Measurements from ENCODE around the gene IGLL1. TPM values are rescaled to one million over a fixed set of nuclear protein-coding genes. Genes with fewer than 3 reads are reported as not detected.
"Not testable (repeated sequence)": the region's sequence is repeated elsewhere in the genome, so short reads cannot be mapped to it uniquely, and the experiment has no call there.

The IGLL1 gene
- polyA plus RNA-seq, 1 donor (not counting 4 experiments of a cell fraction or from before 2014, with no cell fraction given): not detected

DNA sequence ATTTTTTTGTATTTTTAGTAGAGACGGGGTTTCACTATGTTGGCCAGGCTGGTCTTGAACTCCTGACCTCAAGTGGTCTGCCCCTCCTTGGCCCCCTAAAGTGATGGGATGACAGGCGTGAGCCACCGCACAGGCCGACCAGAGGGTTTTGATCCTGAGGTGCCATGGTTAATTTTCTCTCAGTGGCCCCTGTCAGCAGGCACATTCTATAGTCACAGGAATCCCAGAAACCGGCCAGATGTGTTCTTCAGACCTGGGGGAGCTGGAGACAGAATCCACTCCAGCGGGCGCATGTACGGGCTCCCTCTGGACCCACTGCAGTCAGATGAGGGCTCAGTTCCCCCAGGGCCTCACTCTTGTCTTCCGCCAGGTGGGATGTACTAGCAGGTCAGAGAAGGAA is 17.0 kb downstream of the IGLL1 start:
- H3K4me2 ChIP-seq (ENCODE audit: control insufficient read depth, extremely low read depth, insufficient read depth, low read depth, low read length): no peak overlapping the region
- FAIRE-seq (no peak), DNase-seq (ENCODE audit: low read depth, low spot score) (no peak)
- no peaks in the 10 kb centered on the region for H3K9me3 ChIP-seq (ENCODE audit: control insufficient read depth, low read depth, low read length)
- H3K36me3 ChIP-seq (ENCODE audit: control insufficient read depth in 2 of 2, extremely low read depth in 1 of 2, insufficient read depth in 2 of 2, low read length in 2 of 2): no peaks in the 10 kb centered on the region
- H3K4me1 ChIP-seq (ENCODE audit: control insufficient read depth, extremely low read depth, insufficient read depth, low read length): no peaks in the 10 kb centered on the region
- no peak overlapping the region for H2AFZ ChIP-seq (ENCODE audit: control insufficient read depth, low read length)
- no peak overlapping the region for H3K27ac ChIP-seq (ENCODE audit: control insufficient read depth, insufficient read depth, low read length)
- dilution Hi-C loops (cut with MboI; ENCODE audit: extremely low pct_ligation_motif_present, low sequenced_read_pairs): no loop called here
- no peaks in the 10 kb centered on the region for H3K9me1 ChIP-seq (ENCODE audit: control insufficient read depth, extremely low read depth, insufficient read depth, low read length)
- H3K4me3 ChIP-seq (ENCODE audit: control insufficient read depth in 2 of 3, extremely low read depth in 1 of 3, insufficient read depth in 2 of 3, low read depth in 1 of 3, low read length in 3 of 3): no peak overlapping the region
- no peak overlapping the region for H3K9ac ChIP-seq (ENCODE audit: control insufficient read depth, extremely low read depth, insufficient read depth, low read length)
- H4K20me1 ChIP-seq (ENCODE audit: control insufficient read depth, extremely low read depth, insufficient read depth, low read length): no peaks in the 10 kb centered on the region
- TF ChIP-seq, protein P1, sequence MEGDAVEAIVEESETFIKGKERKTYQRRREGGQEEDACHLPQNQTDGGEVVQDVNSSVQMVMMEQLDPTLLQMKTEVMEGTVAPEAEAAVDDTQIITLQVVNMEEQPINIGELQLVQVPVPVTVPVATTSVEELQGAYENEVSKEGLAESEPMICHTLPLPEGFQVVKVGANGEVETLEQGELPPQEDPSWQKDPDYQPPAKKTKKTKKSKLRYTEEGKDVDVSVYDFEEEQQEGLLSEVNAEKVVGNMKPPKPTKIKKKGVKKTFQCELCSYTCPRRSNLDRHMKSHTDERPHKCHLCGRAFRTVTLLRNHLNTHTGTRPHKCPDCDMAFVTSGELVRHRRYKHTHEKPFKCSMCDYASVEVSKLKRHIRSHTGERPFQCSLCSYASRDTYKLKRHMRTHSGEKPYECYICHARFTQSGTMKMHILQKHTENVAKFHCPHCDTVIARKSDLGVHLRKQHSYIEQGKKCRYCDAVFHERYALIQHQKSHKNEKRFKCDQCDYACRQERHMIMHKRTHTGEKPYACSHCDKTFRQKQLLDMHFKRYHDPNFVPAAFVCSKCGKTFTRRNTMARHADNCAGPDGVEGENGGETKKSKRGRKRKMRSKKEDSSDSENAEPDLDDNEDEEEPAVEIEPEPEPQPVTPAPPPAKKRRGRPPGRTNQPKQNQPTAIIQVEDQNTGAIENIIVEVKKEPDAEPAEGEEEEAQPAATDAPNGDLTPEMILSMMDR (optimal IDR thresholded peaks at IDR 0.05 in 1 of 3, IDR thresholded peaks at IDR 0.05 in 1 of 3, conservative IDR thresholded peaks at IDR 0.05 in 1 of 3; ENCODE audit: extremely low read depth in 1 of 3, insufficient read depth in 2 of 3, low read length in 3 of 3): no peak
- no peak for TF ChIP-seq EZH2 (IDR thresholded peaks at IDR 0.05; ENCODE audit: low read length)
- no peaks in the 10 kb centered on the region for H3K79me2 ChIP-seq (ENCODE audit: control insufficient read depth, insufficient read depth, low read length)
- H3K27me3 ChIP-seq (ENCODE audit: control insufficient read depth, extremely low read depth, insufficient read depth, low read length): peaks cover 34% of the 10 kb centered on the region

DNA sequence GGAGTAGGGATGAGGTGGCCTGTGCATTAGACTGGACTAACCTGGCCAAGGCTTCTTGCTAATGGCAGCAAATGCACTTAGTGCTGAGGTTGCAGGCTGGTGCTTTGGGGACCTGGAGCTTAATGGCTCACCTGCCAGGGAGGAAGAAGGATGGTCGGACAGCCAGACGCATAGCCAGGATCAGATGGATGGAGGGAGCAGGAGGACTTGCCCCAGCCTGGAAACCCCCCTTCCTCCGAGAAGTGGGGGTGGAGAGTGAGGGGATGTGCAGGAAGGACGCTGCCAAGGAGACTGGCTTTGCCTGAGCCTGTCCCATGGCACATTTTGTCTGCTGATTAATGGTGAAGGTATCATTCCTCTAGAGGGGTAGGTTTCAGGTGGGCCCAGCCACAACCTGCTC is 17.9 kb downstream of the IGLL1 start:
- Histone ChIP-seq H3K4me3 (ENCODE audit: control insufficient read depth in 2 of 3, extremely low read depth in 1 of 3, insufficient read depth in 2 of 3, low read depth in 1 of 3, low read length in 3 of 3) (no peak overlapping the region), H3K9me3 (ENCODE audit: control insufficient read depth, low read depth, low read length) (no peaks in the 10 kb centered on the region), H3K4me1 (ENCODE audit: control insufficient read depth, extremely low read depth, insufficient read depth, low read length) (no peaks in the 10 kb centered on the region), H3K79me2 (ENCODE audit: control insufficient read depth, insufficient read depth, low read length) (no peaks in the 10 kb centered on the region), H2AFZ (ENCODE audit: control insufficient read depth, low read length) (no peak overlapping the region), H3K27ac (ENCODE audit: control insufficient read depth, insufficient read depth, low read length) (no peak overlapping the region), H3K9me1 (ENCODE audit: control insufficient read depth, extremely low read depth, insufficient read depth, low read length) (no peaks in the 10 kb centered on the region), H3K36me3 (ENCODE audit: control insufficient read depth in 2 of 2, extremely low read depth in 1 of 2, insufficient read depth in 2 of 2, low read length in 2 of 2) (no peaks in the 10 kb centered on the region), H3K9ac (ENCODE audit: control insufficient read depth, extremely low read depth, insufficient read depth, low read length) (no peak overlapping the region), H3K4me2 (ENCODE audit: control insufficient read depth, extremely low read depth, insufficient read depth, low read depth, low read length) (no peak overlapping the region), H3K27me3 (ENCODE audit: control insufficient read depth, extremely low read depth, insufficient read depth, low read length) (peaks cover 26% of the 10 kb centered on the region), H4K20me1 (ENCODE audit: control insufficient read depth, extremely low read depth, insufficient read depth, low read length) (no peaks in the 10 kb centered on the region)
- FAIRE-seq (no peak), DNase-seq (ENCODE audit: low read depth, low spot score) (no peak)
- dilution Hi-C loops (cut with MboI; ENCODE audit: extremely low pct_ligation_motif_present, low sequenced_read_pairs): no loop called here
- TF ChIP-seq, protein P1 (optimal IDR thresholded peaks at IDR 0.05 in 1 of 3, IDR thresholded peaks at IDR 0.05 in 1 of 3, conservative IDR thresholded peaks at IDR 0.05 in 1 of 3; ENCODE audit: extremely low read depth in 1 of 3, insufficient read depth in 2 of 3, low read length in 3 of 3): no peak
- no peak for TF ChIP-seq EZH2 (IDR thresholded peaks at IDR 0.05; ENCODE audit: low read length)

DNA sequence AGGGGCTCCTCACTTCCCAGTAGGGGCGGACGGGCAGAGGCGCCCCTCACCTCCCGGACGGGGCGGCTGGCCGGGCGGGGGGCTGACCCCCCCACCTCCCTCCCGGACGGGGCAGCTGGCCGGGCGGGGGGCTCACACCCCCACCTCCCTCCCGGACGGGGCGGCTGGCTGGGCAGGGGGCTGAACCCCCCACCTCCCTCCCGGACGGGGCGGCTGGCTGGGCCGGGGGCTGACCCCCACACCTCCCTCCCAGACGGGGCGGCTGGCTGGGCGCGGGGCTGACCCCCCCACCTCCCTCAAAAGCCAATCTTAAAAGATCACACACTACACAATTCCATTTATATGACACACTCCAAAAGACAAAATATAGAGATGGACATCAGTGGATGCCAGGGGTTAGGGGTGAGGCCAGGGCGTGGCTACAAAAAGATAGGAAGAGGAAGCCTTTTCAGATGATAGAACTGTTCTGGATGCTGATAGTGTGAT is 19.0 kb downstream of the IGLL1 start:
- H2AFZ ChIP-seq (ENCODE audit: control insufficient read depth, low read length); H3K4me2 ChIP-seq (ENCODE audit: control insufficient read depth, extremely low read depth, insufficient read depth, low read depth, low read length); H3K27ac ChIP-seq (ENCODE audit: control insufficient read depth, insufficient read depth, low read length); H3K9ac ChIP-seq (ENCODE audit: control insufficient read depth, extremely low read depth, insufficient read depth, low read length); H3K36me3 ChIP-seq (ENCODE audit: control insufficient read depth in 2 of 2, extremely low read depth in 1 of 2, insufficient read depth in 2 of 2, low read length in 2 of 2); FAIRE-seq; H3K9me3 ChIP-seq (ENCODE audit: control insufficient read depth, low read depth, low read length); H3K4me3 ChIP-seq (ENCODE audit: control insufficient read depth in 2 of 3, extremely low read depth in 1 of 3, insufficient read depth in 2 of 3, low read depth in 1 of 3, low read length in 3 of 3); DNase-seq (ENCODE audit: low read depth, low spot score); H3K4me1 ChIP-seq (ENCODE audit: control insufficient read depth, extremely low read depth, insufficient read depth, low read length); H3K9me1 ChIP-seq (ENCODE audit: control insufficient read depth, extremely low read depth, insufficient read depth, low read length); dilution Hi-C loops (cut with MboI; ENCODE audit: extremely low pct_ligation_motif_present, low sequenced_read_pairs); H4K20me1 ChIP-seq (ENCODE audit: control insufficient read depth, extremely low read depth, insufficient read depth, low read length); H3K79me2 ChIP-seq (ENCODE audit: control insufficient read depth, insufficient read depth, low read length): not testable (repeated sequence)
- H3K27me3 ChIP-seq (ENCODE audit: control insufficient read depth, extremely low read depth, insufficient read depth, low read length): peaks cover 19% of the 10 kb centered on the region

DNA sequence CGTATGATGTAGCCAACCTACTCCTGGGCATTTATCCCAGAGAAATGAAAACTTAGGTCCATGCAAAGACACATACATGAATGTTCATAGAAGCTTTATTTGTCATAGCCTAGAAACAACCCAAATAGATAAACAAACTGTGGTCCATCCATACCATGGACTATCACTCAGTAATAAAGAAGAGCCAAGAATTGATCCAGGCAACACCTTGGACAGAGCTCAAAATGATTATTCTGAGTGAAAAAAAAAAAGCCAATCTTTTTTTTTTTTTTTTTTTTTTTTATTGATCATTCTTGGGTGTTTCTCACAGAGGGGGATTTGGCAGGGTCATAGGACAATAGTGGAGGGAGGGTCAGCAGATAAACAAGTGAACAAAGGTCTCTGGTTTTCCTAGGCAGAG is 19.9 kb downstream of the IGLL1 start:
- dilution Hi-C loops (cut with MboI; ENCODE audit: extremely low pct_ligation_motif_present, low sequenced_read_pairs); H4K20me1 ChIP-seq (ENCODE audit: control insufficient read depth, extremely low read depth, insufficient read depth, low read length); H3K9me1 ChIP-seq (ENCODE audit: control insufficient read depth, extremely low read depth, insufficient read depth, low read length); H3K36me3 ChIP-seq (ENCODE audit: control insufficient read depth in 2 of 2, extremely low read depth in 1 of 2, insufficient read depth in 2 of 2, low read length in 2 of 2); H2AFZ ChIP-seq (ENCODE audit: control insufficient read depth, low read length); H3K4me1 ChIP-seq (ENCODE audit: control insufficient read depth, extremely low read depth, insufficient read depth, low read length); FAIRE-seq; H3K4me3 ChIP-seq (ENCODE audit: control insufficient read depth in 2 of 3, extremely low read depth in 1 of 3, insufficient read depth in 2 of 3, low read depth in 1 of 3, low read length in 3 of 3); H3K9ac ChIP-seq (ENCODE audit: control insufficient read depth, extremely low read depth, insufficient read depth, low read length); H3K4me2 ChIP-seq (ENCODE audit: control insufficient read depth, extremely low read depth, insufficient read depth, low read depth, low read length); H3K79me2 ChIP-seq (ENCODE audit: control insufficient read depth, insufficient read depth, low read length); H3K9me3 ChIP-seq (ENCODE audit: control insufficient read depth, low read depth, low read length); H3K27ac ChIP-seq (ENCODE audit: control insufficient read depth, insufficient read depth, low read length); DNase-seq (ENCODE audit: low read depth, low spot score): not testable (repeated sequence)
- H3K27me3 ChIP-seq (ENCODE audit: control insufficient read depth, extremely low read depth, insufficient read depth, low read length): peaks cover 10% of the 10 kb centered on the region
